Stimulated activated CD8-positive, alpha-beta memory T cell treated with anti-CD3 and anti-CD28 coated beads, Interleukin-12 subunit alpha, Interleukin-12 subunit beta, amount 100 ng/mL, for 1 hour (primary cell): ENCODE results near the gene IQSEC2.
A peak's percentile ranks its signal among the peaks of the same experiment; 100 is the strongest.

Experiments used
- DNase-seq: peaks from one replicate; pipeline ENCODE4 v3.0.0-alpha.2; 2020; ENCODE audit warnings: low read depth

The IQSEC2 gene

DNA sequence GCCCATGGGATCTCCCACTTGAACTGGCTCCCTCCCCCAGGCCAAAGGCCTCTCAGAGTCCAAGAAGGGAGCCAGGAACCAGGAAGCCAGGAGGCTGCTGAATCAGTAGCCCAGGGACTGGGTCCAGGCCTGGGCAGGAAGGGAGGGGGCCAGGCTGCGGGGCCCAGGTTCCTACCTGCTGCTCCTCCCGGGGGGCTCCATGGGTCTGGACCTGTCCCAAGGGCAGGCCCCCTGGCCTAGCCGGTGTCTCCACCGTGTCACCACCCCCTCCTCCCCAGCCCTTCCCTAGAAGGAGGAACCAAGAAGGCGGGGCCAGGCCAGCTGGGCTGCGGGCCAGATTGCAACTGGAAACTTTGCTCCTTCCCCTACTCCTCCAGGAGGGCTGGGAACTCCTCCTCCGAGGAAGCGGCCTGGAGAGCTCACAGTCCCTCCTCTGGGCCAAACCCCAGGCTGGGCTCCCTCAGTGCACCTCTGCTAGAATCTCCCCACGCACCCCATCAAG is at the start of gene IQSEC2:
Gene IQSEC2 (minus strand): TSS at position 264 of the 502 bp plus-strand sequence.
- no peak for DNase-seq

DNA sequence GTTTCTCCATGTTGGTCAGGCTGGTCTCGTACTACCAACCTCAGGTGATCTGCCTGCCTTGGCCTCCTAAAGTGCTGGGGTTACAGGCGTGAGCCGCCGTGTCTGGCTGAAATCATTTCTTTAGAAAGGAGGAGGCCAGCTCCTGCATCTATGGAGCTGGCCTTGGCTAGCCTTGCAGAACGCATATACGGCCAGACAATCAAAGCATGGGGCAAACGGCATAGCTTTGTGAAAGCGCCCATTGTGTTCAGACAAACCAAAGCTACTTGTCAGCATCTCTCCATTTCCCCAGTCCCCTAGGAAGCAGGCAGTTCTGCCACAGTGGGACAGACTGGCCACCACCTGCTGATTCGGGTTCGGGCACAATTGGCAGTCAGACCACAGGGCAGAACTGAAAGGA is 48.9 kb upstream of the IQSEC2 start:
- DNase-seq: no peak

DNA sequence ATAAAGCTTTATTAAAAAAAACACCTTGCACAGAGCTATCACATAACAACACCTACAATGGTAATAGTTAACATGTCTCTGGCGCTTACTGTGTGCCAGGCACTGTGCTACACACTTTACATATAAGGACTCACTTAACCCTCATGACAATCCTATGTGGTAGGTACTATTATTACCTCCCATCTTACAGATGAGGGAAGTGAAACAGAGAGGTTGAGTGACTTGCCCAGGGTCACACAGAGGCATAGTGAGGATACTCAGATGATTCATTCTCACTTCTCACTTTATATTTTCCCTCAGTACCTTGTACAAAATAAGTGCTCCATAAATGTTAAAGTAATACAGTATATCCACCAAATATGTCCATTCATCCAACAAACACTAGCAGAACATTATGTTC is 43.4 kb upstream of the IQSEC2 start:
- DNase-seq: no peak

DNA sequence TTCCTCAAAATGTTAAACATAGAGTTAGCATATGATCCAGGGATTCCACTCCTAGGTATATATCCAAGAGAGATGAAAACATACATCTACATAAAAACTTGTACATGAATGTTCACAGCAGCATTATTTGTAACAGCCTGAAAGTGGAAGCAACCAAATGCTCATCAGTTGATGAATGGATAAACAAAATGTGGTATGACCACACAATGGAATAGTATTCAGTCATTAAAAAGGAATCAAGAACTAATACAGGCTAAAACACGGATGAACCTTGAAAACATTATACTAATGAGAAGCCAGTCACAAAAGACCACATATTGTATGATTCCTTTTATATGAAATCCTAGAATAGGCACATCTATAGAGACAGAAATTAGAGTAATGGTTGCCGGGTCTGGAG is 42.7 kb upstream of the IQSEC2 start:
- DNase-seq: no peak

DNA sequence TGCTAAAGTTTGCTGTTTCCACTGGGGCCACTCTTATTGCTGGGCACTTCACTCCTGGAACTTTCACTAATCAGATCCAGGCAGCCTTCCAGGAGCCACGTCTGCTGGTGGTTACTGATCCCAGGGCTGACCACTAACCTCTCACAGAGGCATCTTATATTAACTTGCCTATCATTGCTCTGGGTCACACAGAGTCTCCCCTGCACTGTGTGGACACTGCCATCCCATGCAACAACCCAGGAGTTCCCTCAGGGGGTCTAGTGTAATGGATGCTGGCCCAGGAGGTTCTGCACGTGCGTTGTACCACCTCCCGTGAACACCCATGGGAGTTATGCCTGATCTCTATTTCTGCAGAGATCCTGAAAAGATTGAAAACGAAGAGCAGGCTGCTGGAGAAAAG is 41.8 kb upstream of the IQSEC2 start:
- DNase-seq: no peak

DNA sequence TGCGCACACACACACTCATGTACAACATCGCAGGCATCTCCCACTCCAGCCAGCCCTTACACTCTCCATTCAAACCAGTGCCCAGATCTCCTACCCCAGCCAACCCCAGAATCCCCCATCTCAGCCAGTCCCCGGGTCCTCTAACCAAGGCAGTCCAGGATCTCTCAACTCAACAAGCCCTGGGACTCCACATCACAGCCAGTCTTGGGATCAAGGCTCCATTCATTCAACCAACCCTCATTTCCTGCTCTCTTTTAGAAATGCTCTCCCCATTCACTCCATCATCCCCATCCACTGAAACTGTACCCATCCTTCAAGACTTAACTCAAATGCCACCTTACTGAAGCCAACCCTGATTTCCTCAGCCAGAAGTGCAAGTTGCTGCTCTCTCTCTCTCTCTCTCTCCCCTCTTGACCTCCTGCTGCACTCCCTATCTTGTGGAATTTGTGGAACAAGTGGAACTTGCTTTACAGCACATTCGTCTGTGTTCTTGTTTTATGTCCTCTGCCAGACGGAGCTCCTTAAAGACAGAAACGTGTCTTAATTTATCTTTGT is 40.6 kb upstream of the IQSEC2 start:
- DNase-seq: no peak

DNA sequence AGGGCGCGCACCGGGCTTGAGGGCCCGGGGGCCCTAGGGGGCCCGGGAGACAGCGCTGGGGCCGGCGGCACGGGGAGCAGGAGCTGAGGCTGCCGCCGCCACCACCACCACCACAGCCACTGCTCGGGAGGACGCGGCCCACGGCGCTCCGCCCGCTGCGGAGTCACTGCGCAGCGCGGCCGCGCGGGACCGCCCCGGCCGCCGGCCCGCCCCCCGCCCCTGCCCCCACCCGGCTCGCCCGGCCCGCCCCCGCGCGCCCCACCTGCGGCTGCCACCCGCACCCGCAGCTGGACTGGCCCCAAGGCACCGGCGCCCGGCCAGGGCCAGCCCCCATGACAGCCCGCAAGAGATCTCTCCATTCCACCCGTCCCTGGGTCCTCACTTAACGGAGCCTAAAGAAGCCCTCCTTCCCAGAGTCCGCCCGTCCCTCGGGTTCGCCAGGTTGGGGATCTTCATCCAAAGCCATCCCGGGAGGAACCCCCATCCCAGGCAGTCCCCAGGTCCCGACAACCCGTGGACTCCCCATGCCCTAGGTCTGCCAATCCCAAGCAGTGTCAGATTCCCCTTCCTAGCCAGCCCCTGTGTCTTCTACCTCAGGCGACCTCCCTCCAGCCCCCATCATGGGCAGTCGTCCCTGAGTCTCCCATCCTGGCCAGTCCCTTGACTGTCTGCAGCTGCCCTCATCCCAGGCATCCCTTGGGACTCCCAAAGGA is 40.0 kb upstream of the IQSEC2 start:
- DNase-seq: no peak

DNA sequence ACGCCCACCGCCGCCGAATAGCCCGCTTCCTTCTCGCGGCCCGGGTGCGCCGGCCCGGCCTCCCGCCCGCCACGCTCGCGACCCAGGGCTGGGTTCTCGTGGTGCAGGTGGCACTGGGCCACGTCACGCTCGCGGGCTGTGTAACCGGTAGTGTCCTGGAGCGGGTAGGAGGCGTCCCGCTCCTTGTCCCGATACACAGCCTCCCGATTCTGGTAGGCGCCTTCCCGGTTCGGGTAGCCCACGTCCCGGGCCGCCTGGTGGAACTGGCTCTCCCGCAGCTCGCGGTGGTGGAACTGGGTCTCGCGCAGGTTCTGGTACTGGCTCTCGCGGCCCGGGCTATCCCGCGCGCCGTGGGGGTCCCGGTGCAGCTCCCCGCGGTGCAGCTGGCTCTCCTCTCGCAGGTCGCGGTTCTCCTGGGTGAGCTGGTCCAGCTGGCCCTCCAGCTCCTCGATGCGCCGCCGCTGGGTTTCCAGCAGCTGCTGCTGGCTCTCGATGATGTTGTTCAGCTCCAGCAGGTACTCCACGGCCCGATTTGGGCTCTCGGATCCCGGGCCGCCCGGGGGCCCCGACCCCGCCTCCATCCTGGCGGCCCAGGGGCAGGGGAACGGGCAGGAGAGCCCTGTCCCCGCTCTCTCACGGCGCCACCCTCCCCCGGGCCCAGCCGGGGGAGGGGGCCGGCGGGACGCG is 39.3 kb upstream of the IQSEC2 start:
- no peak for DNase-seq

DNA sequence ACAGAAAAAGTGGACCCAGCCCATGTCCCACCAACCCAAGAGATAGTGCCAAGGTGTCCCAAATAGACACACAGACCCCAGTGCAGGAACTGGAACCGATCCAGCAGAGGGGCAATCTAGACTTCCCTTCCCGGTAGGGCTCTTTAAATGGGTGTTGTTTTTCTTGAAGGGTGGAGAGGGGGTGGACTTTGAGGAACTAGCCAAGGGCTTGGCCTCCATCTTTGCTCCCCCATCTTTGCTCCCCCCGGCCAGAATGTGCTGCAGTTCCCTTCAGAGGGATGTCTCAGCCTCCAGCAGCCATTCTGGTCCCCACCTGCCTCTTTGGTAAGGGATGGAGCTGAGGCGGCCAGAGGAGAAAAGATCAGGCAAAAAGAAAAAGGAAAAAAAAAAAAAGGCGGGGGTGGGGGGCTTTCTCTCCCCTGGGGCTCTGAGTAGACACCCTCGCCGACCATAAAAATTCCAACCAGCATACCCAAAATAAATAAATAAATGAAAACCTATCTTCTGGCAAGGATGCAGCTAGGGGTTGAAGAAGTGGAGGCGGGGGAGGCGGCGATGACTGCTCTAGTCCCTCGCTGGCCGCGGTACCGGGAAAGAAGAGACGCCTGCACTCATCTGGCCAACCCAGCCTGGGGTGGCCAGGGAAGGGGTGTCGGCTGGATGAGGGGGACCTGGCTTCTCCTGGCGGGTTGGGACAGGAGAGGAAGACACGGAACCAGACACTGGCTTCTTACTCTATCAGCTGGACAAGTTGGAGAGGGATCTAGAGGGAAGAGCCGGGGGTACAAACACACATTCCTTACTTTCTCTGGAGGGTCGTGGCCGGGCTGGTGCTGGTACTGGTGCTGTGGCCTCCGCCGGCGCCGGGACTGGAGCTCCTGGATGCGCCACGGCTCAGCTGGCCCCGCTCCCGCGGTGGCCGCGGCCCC is 38.5 kb upstream of the IQSEC2 start:
- DNase-seq: no peak

DNA sequence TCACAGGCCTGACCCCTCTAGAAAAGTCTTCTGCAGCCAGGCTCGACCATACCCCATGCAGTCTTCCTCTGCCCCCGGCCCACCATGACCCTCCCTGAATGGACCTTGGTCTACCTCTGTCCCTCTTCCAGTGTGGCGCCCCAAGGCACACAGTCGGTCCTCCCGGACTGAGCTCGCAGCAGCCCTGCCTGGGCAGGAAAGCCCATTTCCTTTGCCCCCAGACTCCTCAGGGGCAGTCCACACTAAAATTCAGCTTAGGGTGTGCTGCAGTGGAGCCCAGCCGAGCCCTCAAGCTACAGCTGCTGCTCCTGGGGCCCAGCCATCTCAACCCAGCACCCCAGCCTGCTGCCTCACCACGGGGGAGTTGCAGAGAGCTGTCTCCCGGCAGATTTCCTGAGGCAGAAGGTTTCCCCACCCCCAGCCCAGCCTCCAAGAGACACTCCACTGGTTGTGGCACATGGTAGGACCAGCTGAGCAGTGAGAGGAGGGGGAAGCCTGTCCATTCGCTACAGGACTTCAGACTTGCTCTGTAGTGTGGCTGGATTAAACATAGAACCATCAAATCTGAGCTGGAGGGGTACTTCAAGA is 37.5 kb upstream of the IQSEC2 start:
- DNase-seq: no peak

DNA sequence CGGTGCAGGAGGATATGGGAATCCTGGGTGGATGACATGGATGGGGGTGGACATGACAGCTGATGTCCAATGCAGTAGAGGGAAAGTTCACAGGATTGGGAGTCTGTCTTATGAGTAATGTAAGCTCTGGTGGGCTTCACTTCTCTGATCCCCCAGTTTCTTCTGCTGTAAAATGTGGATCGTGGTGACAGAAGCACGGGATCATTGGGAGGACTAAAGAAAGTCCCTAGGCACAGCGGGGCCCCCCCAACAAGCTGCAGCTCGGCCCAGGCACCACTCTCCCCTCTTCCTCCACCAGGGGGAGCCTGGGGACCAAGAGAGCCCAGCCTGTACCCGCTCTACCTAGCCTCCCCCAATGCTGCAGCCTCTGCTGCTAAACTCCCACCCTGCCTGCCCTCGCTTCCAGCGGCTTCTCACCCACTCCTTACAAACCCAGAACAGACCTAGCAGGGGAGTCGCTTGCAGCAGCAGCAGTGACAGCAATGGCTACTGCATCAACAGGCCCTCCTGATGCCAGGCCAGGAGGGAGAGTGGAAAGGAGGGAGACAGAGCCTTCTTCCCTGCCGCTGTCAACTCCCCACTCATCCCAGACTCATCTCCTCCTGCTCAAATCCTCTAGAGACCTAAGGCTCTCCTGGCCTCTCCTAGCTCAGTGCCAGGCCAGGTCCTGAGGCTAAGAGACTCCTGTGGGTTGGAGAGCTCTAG is 36.1 kb upstream of the IQSEC2 start:
- peak; percentile 52 for DNase-seq

DNA sequence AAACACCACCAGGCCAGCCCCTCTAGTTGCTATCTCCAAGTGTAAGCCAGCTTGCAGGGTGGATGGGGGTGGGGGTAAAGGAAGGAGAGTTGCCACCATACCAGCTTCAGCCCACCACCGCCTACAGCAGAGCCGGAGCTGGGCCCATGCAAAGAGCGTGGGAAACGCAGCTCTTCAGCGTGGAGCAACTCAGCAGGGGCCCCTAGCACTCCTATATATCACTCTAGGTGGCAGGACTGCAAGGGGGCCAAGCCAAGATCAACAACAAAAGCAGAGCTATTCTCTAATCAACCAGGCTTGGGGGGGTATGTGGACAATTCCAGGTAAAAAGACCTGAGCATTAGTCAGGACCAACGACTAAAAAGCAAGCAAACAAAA is 35.5 kb upstream of the IQSEC2 start:
- no peak for DNase-seq

DNA sequence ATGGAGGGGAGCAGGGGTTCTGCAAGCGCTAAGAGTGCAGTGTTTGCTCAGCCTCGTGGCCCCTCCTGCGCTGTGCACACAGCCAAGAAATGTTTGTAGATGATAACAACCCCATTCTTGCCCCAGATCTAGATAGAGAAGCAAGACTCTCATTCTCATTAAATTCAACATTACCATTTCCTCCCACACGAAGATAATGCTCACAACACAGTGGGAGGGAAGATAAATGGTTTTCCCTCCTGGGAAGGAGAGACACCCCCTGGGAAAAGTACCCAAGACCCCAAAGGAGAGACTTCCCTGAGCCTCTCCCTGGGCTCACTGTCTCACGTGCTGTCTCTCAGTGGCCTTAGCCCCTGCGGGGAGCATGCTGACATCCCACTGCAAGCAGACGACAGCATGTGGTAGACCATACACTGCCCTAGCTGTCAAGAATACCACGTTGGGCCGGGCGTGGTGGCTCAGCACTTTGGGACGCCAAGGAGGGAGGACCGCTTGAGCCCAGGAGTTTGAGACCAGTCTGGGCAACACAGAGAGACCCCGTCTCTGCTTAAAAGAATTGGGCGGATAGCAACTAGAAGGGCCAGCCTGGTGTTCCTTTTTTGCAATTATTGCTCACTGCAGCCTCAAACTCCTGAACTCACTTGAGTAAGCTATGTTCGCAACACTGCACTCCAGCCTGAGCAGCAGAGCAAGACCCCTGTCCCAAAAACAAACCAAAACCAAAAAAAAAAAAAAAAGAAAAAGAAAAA is 34.9 kb upstream of the IQSEC2 start:
- DNase-seq: no peak

DNA sequence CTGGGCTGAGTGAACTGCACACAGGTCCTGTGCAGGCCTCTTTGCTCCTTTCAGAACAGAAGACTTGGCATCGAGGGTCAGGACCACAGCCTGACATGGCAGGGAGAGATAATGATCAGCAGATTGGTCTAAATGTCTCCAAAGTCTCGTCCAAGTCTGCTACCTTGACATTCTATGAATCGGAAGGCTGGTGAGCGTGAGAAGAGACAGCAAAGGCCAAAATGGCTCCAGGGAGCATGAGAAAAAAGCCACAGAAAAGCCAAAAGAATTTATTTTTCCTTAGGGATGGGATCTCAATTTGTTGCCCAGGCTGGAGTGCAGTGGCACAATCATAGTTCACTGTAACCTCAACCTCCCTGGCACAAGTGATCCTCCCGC is 32.3 kb upstream of the IQSEC2 start:
- DNase-seq: no peak

DNA sequence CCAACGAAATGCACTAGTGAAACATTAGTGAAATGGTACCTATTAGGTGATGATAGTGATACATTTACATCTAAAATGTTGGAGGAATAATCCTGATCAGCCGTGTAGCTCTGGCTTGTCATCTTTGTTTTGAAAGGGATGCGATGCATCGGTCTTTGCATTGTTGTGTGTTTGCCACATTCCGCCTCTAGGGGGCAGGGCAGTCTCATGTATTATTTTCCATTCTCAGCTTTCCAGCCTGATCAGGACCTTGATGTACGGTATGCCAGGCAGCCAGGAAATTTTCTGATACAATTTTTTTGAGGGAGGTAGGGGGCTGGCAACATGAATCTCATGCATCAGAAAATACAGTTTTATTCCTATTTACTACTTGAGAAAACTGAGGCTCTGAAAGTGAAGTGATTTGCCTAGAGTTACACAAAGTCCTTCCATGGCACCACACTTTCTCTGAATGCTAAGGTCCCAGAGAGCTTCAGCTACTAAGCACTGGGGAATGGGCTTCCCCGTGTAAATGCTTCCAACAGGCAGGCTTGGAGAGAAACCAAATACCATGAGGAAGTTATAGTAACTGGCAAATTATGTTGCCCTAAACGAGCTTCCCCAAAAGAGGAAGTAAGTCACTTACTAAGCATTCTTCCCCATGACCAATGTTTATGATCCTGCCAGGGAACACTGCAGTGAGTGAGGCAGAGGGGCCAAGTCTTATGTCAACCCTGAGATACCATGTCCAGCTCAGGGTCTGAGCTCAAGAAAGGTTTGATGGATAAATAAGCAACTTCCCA is 31.8 kb upstream of the IQSEC2 start:
- DNase-seq: peak; percentile 51

DNA sequence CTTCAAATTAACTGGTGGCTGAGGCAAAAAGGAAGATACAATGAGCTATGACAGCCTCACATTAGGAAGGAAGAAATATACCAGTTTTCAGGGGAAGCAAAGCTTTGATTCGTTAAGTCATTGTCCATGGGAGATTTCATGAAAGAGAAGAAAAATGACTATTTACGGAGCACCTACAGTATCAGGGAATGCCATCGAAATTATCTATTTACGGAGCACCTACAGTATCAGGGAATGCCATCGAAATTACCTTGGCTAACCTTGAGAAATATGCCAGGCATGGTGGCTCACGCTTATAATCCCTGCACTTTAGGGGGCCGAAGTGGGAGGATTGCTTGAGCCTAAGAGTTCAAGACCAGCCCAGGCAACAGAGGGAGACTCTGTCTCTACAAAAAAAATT is 28.5 kb upstream of the IQSEC2 start:
- DNase-seq: no peak

DNA sequence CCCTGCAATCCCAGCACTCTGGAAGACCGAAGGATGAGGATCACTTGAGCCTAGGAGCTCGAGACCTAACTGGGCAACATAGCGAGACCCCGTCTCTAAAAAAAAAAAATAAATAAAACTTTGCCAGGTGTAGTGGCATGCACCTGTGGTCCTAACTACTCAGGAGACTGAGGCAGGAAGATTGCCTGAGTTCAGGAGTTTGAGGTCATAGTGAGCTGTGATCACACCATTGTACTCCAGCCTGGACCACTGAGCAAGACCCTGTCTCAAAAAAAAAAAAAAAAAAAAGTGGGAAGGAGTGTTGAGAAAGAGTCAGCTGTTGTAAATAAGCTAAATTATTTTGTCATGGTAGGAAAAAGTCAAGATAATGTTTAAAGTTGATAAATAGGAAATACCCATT is 27.5 kb upstream of the IQSEC2 start:
- no peak for DNase-seq

DNA sequence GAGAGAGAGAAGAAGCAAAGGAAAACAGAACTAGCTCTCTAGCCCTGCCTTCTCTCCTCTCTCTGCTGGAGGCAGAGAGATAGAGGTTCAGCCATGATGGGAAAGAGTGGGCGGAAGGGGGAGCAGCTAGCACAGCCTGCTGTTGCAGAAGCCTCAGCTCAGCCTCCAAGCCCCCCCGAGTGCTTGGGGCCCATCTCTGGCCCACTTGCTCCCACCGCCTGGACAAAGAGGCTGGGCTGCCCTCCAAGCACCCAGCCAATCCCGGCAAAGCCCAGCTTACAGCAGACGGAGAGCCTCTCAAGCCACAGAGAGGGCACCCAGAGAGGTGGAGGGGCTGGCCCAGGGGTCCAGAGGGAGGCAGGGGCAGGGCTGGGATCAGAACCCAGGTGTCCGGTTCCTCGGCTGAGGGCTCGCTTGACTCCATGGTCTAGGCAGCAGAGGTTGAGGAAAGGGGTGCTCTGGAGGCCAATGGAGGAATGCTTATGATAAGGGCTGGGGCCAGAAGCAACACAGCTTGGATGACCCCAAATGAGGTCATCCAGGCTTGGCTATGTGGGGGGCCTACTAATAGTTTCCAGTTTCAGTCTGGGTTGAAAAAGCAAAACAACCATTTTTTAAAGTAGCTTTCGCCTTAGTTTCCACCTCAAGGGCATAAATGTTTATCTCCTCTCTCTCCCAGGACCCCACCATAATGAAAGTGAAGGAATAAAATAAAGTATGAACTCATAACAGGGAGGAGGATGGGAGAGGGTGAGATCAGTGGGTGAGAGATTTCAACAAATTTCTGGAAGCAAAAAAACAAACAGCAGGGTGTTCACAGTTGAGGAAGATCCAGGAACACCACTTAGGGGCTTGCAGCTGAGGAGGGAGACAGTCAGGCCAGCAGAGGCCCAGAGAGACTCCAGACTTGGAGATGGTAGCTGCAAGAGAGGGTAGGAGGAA is 24.9 kb upstream of the IQSEC2 start:
- DNase-seq: no peak
